H7 (cell line): ENCODE data around the gene FOXD4L6. TPM values are rescaled to one million over a fixed set of nuclear protein-coding genes. Genes with fewer than 3 reads are reported as not detected.
"Not testable (repeated sequence)": the region's sequence is repeated elsewhere in the genome, so short reads cannot be mapped to it uniquely, and the experiment has no call there.

Experiments used
- DNase-seq: peaks from one replicate; pipeline ENCODE4 v3.0.0; 2012
- H3K27me3 ChIP-seq: 2 replicates; pipeline ENCODE4 v1.6.0; 2011; ENCODE audit warnings: mild to moderate bottlenecking, low read length; ENCODE audit not compliant: control insufficient read depth, insufficient read depth
- H3K36me3 ChIP-seq: replicated peaks from 2 replicates; pipeline ENCODE4 v1.5.1; 2011; ENCODE audit warnings: low read length; ENCODE audit not compliant: control insufficient read depth, insufficient read depth
- H3K4me3 ChIP-seq: 2 replicates; pipeline ENCODE4 v1.5.1; 2011; ENCODE audit warnings: low read depth, mild to moderate bottlenecking, control low read depth, low read length, moderate library complexity; ENCODE audit not compliant: insufficient read depth
- total RNA-seq: library from RNA; depleted of rRNA; stranded (reverse); fragments of >200 nt; shearing (Covaris generic); gene quantifications from 2 replicates; pipeline ENCODE4 v1.2.3, GENCODE V29; 2014; rRNA removed

Gene FOXD4L6
- not detected in 2 replicates for total RNA-seq

- not testable (repeated sequence) for H3K36me3 ChIP-seq, H3K4me3 ChIP-seq, H3K27me3 ChIP-seq, DNase-seq
Observed at GRCh38 chr9:41128581-41128980, at the start of gene FOXD4L6. TSS of gene FOXD4L6 (minus strand) at chr9:41128681. CDS start at chr9:41128383, 298 bp downstream.

- not testable (repeated sequence) for H3K36me3 ChIP-seq, DNase-seq
Observed at GRCh38 chr9:41174994-41175393, 46.5 kb upstream of the FOXD4L6 start.

GRCh38 chr9:41150116-41150515 is 21.6 kb upstream of the FOXD4L6 start:
- H3K36me3 ChIP-seq, H3K27me3 ChIP-seq, DNase-seq: not testable (repeated sequence)
- H3K4me3 ChIP-seq = peak overlapping the region; percentile 10; the same call in 1 of the 2 replicates

More at GRCh38 chr9:41174994-41175393, 46.5 kb upstream of the FOXD4L6 start:
- H3K27me3 ChIP-seq, H3K4me3 ChIP-seq: not testable (repeated sequence)

GRCh38 chr9:41141878-41142277 is 13.4 kb upstream of the FOXD4L6 start:
- not testable (repeated sequence) for DNase-seq, H3K36me3 ChIP-seq, H3K4me3 ChIP-seq, H3K27me3 ChIP-seq

- DNase-seq, H3K36me3 ChIP-seq, H3K4me3 ChIP-seq: not testable (repeated sequence)
- peaks cover 14% of the 10 kb centered on the region for H3K27me3 ChIP-seq
Observed at GRCh38 chr9:41126746-41127446, 1.6 kb downstream of the FOXD4L6 start.

- H3K36me3 ChIP-seq, H3K4me3 ChIP-seq, DNase-seq: not testable (repeated sequence)
- peaks cover 14% of the 10 kb centered on the region for H3K27me3 ChIP-seq
Observed at GRCh38 chr9:41125936-41126335, 2.5 kb downstream of the FOXD4L6 start.

- not testable (repeated sequence) for H3K36me3 ChIP-seq, H3K4me3 ChIP-seq, DNase-seq
- peaks cover 15% of the 10 kb centered on the region for H3K27me3 ChIP-seq
Observed at GRCh38 chr9:41125109-41125658, 3.3 kb downstream of the FOXD4L6 start.

- not testable (repeated sequence) for H3K36me3 ChIP-seq, H3K4me3 ChIP-seq, DNase-seq
- peaks cover 16% of the 10 kb centered on the region for H3K27me3 ChIP-seq
Observed at GRCh38 chr9:41124250-41125108, 4.0 kb downstream of the FOXD4L6 start.

GRCh38 chr9:41123812-41124211 is 4.7 kb downstream of the FOXD4L6 start:
- not testable (repeated sequence) for DNase-seq, H3K36me3 ChIP-seq, H3K4me3 ChIP-seq
- H3K27me3 ChIP-seq = peaks cover 18% of the 10 kb centered on the region

- peaks cover 17% of the 10 kb centered on the region for H3K27me3 ChIP-seq
- not testable (repeated sequence) for DNase-seq, H3K36me3 ChIP-seq, H3K4me3 ChIP-seq
Observed at GRCh38 chr9:41123396-41123795, 5.1 kb downstream of the FOXD4L6 start.

GRCh38 chr9:41120696-41121095 is 7.8 kb downstream of the FOXD4L6 start:
- H3K27me3 ChIP-seq = peaks cover 17% of the 10 kb centered on the region
- not testable (repeated sequence) for DNase-seq, H3K36me3 ChIP-seq, H3K4me3 ChIP-seq

- not testable (repeated sequence) for H3K36me3 ChIP-seq, H3K4me3 ChIP-seq, DNase-seq
Observed at GRCh38 chr9:41119719-41120118, 8.8 kb downstream of the FOXD4L6 start.

GRCh38 chr9:41119311-41119710 is 9.2 kb downstream of the FOXD4L6 start:
- H3K27me3 ChIP-seq = peaks cover 15% of the 10 kb centered on the region
- not testable (repeated sequence) for H3K4me3 ChIP-seq, DNase-seq, H3K36me3 ChIP-seq

More at GRCh38 chr9:41119719-41120118, 8.8 kb downstream of the FOXD4L6 start:
- peaks cover 16% of the 10 kb centered on the region for H3K27me3 ChIP-seq

- DNase-seq, H3K4me3 ChIP-seq, H3K36me3 ChIP-seq: not testable (repeated sequence)
- H3K27me3 ChIP-seq = peaks cover 13% of the 10 kb centered on the region
Observed at GRCh38 chr9:41113348-41113747, 15.1 kb downstream of the FOXD4L6 start.
